ENCODE measurements around the gene VMAC.

Gene VMAC

GRCh38 chr19:5910638-5910907 is 5.9 kb downstream of the VMAC start:
- Histone ChIP-seq H3F3A (ENCODE audit: insufficient read depth, low read length) (no peaks in the 10 kb centered on the region), H3K9me2 (replicated peaks; ENCODE audit: insufficient read depth, low read length) (no peaks in the 10 kb centered on the region), H3K9ac (ENCODE audit: low read length) (no peak overlapping the region), H4K20me1 (ENCODE audit: insufficient read depth, low read length) (no peaks in the 10 kb centered on the region), H3K9me3 (replicated peaks; ENCODE audit: insufficient read depth, low read length) (no peaks in the 10 kb centered on the region), H2AFZ (ENCODE audit: low read length) (no peak overlapping the region), H3K27ac (ENCODE audit: low read length) (no peak overlapping the region), H3K4me3 (ENCODE audit: low read length) (no peak overlapping the region), H3K27me3 (replicated peaks; ENCODE audit: insufficient read depth, low read length) (no peaks in the 10 kb centered on the region), H3K4me2 (ENCODE audit: low read depth, low read length) (no peak overlapping the region), H3K36me3 (replicated peaks; ENCODE audit: insufficient read depth, low read length) (no peaks in the 10 kb centered on the region; the same call in 1 of the 2 replicates), H3K4me1 (ENCODE audit: low read length) (no peaks in the 10 kb centered on the region), H3K79me2 (ENCODE audit: low read length) (peaks cover 8% of the 10 kb centered on the region)
- DNase-seq: no peak
- TF ChIP-seq EZH2phosphoT487 (IDR thresholded peaks at IDR 0.05; ENCODE audit: low read length): no peak

DNA sequence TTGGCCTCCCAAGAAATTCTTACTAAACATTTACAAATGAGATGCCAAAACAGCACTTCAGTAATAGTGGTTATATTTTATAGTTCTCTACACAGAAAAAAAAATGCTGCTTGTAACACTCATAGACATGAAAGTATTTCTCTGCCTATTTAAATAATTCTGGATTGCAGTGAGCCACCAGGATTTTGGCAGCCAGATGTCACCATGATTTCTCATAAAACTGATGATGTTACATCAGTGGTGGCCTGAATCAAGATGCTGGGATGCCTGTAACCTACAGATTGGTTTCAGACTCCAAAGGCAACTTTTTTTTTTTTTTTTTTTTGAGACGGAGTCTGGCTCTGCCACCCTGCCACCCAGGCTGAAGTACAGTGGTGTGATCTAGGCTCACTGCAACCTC is 6.7 kb downstream of the VMAC start:
- no peak for DNase-seq
- H3K4me3 ChIP-seq (ENCODE audit: low read length): no peak overlapping the region
- H3F3A ChIP-seq (ENCODE audit: insufficient read depth, low read length): no peaks in the 10 kb centered on the region
- H3K9me2 ChIP-seq (replicated peaks; ENCODE audit: insufficient read depth, low read length): no peaks in the 10 kb centered on the region
- H4K20me1 ChIP-seq (ENCODE audit: insufficient read depth, low read length): no peaks in the 10 kb centered on the region
- H3K27me3 ChIP-seq (replicated peaks; ENCODE audit: insufficient read depth, low read length): no peaks in the 10 kb centered on the region
- no peak overlapping the region for H3K4me2 ChIP-seq (ENCODE audit: low read depth, low read length)
- no peak overlapping the region for H2AFZ ChIP-seq (ENCODE audit: low read length)
- H3K36me3 ChIP-seq (replicated peaks; ENCODE audit: insufficient read depth, low read length): no peaks in the 10 kb centered on the region; the same call in 1 of the 2 replicates
- 0 out of 2 replicates have a peak, but pooled peaks cover under 1% of the 10 kb centered on the region for H3K79me2 ChIP-seq (ENCODE audit: low read length)
- TF ChIP-seq EZH2phosphoT487 (IDR thresholded peaks at IDR 0.05; ENCODE audit: low read length) (no peak), CTCF (IDR thresholded peaks at IDR 0.05; ENCODE audit: low read length) (no peak), EZH2 (optimal IDR thresholded peaks at IDR 0.05; ENCODE audit: low read depth, low read length) (no peak)
- H3K27ac ChIP-seq (ENCODE audit: low read length): no peak overlapping the region
- H3K9ac ChIP-seq (ENCODE audit: low read length): no peak overlapping the region
- no peaks in the 10 kb centered on the region for H3K4me1 ChIP-seq (ENCODE audit: low read length)
- no peaks in the 10 kb centered on the region for H3K9me3 ChIP-seq (replicated peaks; ENCODE audit: insufficient read depth, low read length)

DNA sequence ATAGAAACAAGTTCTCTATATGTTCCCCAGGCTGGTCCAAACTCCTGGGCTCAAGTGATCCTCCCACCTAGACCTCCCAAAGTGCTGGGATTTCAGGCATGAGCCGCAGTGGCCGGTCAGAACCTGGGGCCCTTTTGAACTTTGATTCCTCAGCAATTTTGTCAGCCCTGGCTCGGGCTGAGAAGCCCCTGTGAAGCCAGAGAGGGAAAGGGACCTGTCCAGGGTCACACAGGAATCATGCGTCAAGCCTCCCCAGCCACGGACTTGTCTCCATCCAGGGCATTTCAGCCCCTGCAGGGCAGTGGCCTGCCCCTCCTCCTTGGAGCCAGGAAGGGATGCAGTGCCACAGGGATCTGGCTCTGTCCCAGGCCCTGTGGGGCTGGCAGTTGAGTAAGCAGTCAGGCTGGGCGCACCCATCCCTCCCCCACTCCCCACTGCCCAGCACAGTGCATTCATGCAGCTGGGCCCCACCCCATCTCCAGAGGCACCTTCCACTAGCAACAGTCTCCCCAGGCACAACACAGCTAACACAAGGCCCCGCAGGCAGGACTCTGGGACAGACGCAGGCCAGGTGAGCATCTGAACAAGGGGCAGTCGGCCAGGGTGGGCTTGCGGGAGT is 9.2 kb downstream of the VMAC start, which contains the start of gene CAPS:
Gene CAPS, plus strand, starts transcription at position 516 of the 619 bp plus-strand sequence. CDS start 153 bp downstream, outside the sequence.
- no peaks in the 10 kb centered on the region; the same call in 1 of the 2 replicates for H3K36me3 ChIP-seq (replicated peaks; ENCODE audit: insufficient read depth, low read length)

More for the DNA sequence above, 9.2 kb downstream of the VMAC start, which contains the start of gene CAPS:
- Histone ChIP-seq H3K4me3 (ENCODE audit: low read length) (no peak within 1 kb of the TSS), H3F3A (ENCODE audit: insufficient read depth, low read length) (no peaks in the 10 kb centered on the region), H3K9me2 (replicated peaks; ENCODE audit: insufficient read depth, low read length) (no peaks in the 10 kb centered on the region), H3K9ac (ENCODE audit: low read length) (no peak within 1 kb of the TSS), H2AFZ (ENCODE audit: low read length) (no peak within 1 kb of the TSS), H3K27me3 (replicated peaks; ENCODE audit: insufficient read depth, low read length) (no peaks in the 10 kb centered on the region), H3K9me3 (replicated peaks; ENCODE audit: insufficient read depth, low read length) (no peaks in the 10 kb centered on the region), H3K27ac (ENCODE audit: low read length) (no peak within 1 kb of the TSS), H3K4me2 (ENCODE audit: low read depth, low read length) (no peak within 1 kb of the TSS), H3K4me1 (ENCODE audit: low read length) (no peaks in the 10 kb centered on the region), H3K79me2 (ENCODE audit: low read length) (no peaks in the 10 kb centered on the region), H4K20me1 (ENCODE audit: insufficient read depth, low read length) (no peaks in the 10 kb centered on the region)
- TF ChIP-seq CTCF (IDR thresholded peaks at IDR 0.05; ENCODE audit: low read length) (no peak), EZH2 (optimal IDR thresholded peaks at IDR 0.05; ENCODE audit: low read depth, low read length) (no peak), EZH2phosphoT487 (IDR thresholded peaks at IDR 0.05; ENCODE audit: low read length) (no peak)
- DNase-seq: no peak
